Fibroblast of villous mesenchyme (primary cell): ENCODE data around the gene TRAPPC5. TPM values are rescaled to one million over a fixed set of nuclear protein-coding genes. Genes with fewer than 3 reads are reported as not detected.

ENCODE experiments used
- DNase-seq: peaks from one replicate; pipeline ENCODE4 v3.0.0-alpha.2; 2010; ENCODE audit warnings: low read depth
- H3K4me3 ChIP-seq: 2 replicates; pipeline ENCODE4 v1.5.1; 2011; ENCODE audit warnings: low read depth, mild to moderate bottlenecking, low read length
- CTCF ChIP-seq: IDR thresholded peaks from 2 replicates; pipeline ENCODE4 v1.5.1; 2012; ENCODE audit warnings: low read depth, mild to moderate bottlenecking, low read length; ENCODE audit not compliant: insufficient read depth
- total RNA-seq: library from RNA; depleted of rRNA; stranded (reverse); fragments of >200 nt; gene quantifications from 2 replicates; pipeline ENCODE4 v1.2.3, GENCODE V29; 2012

TRAPPC5 gene
- total RNA-seq, 1 donor = 29.8 TPM

- no peak for TF ChIP-seq CTCF
- H3K4me3 ChIP-seq = peak within 1 kb of the TSS; percentile 74
- DNase-seq = peak; percentile 48
These were observed 43.8 kb upstream of the TRAPPC5 start, which contains the start of gene STXBP2 for GRCh38 chr19:7636691-7637373. Gene STXBP2, plus strand, starts transcription at chr19:7637110. Its CDS starts 40 bp downstream, at chr19:7637150.

- peak overlapping the region; percentile 74 for H3K4me3 ChIP-seq
- no peak for TF ChIP-seq CTCF
- peak; percentile 67 for DNase-seq
These were observed 43.0 kb upstream of the TRAPPC5 start for GRCh38 chr19:7637374-7638256.

- DNase-seq = no peak
- no peak overlapping the region for H3K4me3 ChIP-seq
- no peak for TF ChIP-seq CTCF
These were observed 41.7 kb upstream of the TRAPPC5 start for GRCh38 chr19:7638802-7639465.

GRCh38 chr19:7639863-7640348 is 40.7 kb upstream of the TRAPPC5 start:
- H3K4me3 ChIP-seq = no peak overlapping the region
- TF ChIP-seq CTCF = no peak

GRCh38 chr19:7640803-7641202 is 39.8 kb upstream of the TRAPPC5 start:
- no peak overlapping the region for H3K4me3 ChIP-seq
- TF ChIP-seq CTCF = no peak
- no peak for DNase-seq

More at GRCh38 chr19:7639863-7640348, 40.7 kb upstream of the TRAPPC5 start:
- no peak for DNase-seq
